Measurements from ENCODE around the gene PPARA.

PPARA gene

GRCh38 chr22:46238541-46238940, 88.2 kb downstream of the PPARA start:
- DNase-seq (ENCODE audit: low read depth) = no peak
- H3K4me3 ChIP-seq (replicated peaks; ENCODE audit: low read depth, low read length) = no peak overlapping the region
- no peak for TF ChIP-seq CTCF (IDR thresholded peaks at IDR 0.05; ENCODE audit: low read length, missing control alignments)

DNA sequence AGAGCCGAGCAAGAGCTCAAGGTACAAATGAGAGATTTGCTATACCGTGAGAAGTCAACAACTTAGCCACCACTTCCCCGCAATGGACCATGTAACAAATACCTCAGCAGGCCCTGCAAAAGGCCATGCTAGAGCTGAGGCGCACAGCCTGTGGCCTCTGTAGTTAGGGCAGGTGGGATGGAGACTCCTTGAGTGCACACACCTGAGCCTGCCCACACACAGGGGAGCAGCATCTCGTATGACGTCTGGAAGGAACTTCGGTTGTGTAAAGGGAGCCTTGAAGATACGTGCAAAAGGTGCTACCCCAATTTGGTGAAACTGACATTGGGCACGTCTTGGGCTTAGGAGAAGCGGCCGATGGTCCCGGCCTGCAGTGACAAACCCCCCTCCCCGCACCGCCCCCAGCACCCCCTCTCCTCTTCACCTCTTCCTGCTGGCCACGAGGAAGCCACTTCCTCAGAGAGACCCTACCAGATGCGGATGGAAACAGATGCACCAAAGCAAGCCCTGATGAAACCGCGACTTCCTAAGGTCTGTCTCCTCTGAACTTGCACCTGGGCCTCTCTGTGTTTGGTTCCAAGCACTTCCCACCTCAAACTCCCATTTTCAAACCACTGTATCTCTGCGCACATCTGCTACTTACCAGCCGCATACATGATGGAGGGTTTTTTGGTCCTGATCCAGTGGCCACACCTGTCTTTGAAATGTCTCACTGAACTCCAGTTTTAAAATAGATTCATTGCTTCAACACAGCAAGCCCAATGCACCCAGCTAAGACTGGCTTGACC, 89.1 kb downstream of the PPARA start:
- TF ChIP-seq CTCF (IDR thresholded peaks at IDR 0.05; ENCODE audit: low read length, missing control alignments) = no peak
- H3K4me3 ChIP-seq (replicated peaks; ENCODE audit: low read depth, low read length) = no peak overlapping the region
- no peak for DNase-seq (ENCODE audit: low read depth)

- TF ChIP-seq CTCF (IDR thresholded peaks at IDR 0.05; ENCODE audit: low read length, missing control alignments) = no peak
- H3K4me3 ChIP-seq (replicated peaks; ENCODE audit: low read depth, low read length) = no peak overlapping the region
- DNase-seq (ENCODE audit: low read depth) = no peak
Measured at GRCh38 chr22:46240073-46240472, 89.7 kb downstream of the PPARA start.

- DNase-seq (ENCODE audit: low read depth) = no peak
- no peak for TF ChIP-seq CTCF (IDR thresholded peaks at IDR 0.05; ENCODE audit: low read length, missing control alignments)
- no peak overlapping the region for H3K4me3 ChIP-seq (replicated peaks; ENCODE audit: low read depth, low read length)
Measured at GRCh38 chr22:46240506-46240905, 90.2 kb downstream of the PPARA start.

DNA sequence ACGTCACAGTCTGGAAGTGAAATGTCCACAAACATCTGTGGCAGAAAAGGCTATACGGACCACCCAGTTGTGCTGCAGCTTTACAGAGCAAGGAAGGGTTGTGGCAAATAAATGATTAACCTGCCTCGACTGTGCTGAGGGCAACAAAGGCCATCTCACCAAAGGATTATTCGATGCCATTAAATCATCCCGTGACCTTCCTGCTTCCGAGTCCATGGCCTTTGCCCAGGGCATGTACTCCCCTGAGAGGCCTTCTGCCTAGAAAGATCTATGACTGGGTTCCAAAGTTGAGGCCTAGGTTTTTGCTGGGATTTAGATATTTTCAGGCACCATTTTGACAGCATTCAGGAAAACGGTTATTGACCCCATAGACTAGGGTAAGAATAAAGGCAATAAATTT, 90.6 kb downstream of the PPARA start:
- no peak for DNase-seq (ENCODE audit: low read depth)
- TF ChIP-seq CTCF (IDR thresholded peaks at IDR 0.05; ENCODE audit: low read length, missing control alignments) = no peak
- H3K4me3 ChIP-seq (replicated peaks; ENCODE audit: low read depth, low read length) = no peak overlapping the region

DNA sequence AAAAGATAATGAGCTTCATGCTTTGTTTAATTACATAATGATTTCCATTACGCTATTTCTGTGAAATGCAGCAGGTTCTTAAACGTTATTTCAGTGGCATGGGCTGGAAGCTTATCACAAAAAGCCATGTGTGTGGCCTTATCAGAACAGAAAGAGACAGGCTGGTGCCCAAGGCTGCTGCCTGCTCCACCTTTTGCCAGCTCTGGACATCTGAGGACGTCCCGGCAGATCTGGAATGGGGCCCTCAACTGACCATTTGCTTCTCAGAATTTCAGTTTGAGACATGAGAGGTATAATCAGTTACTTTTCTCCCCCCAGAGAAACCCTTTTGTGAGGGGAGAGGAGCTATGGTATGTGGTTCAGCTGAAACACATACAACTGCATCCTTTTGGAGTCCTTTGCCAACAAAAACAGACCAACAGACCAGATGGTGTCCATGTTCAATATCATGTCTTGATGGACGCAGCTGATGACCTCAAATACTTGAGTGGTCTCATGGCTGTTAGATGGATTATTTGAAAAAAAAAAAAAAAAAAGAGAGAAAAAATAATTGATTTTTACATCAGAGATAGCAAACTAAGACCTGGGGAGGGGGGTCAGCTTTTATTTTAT, 91.2 kb downstream of the PPARA start:
- no peak for DNase-seq (ENCODE audit: low read depth)
- no peak for TF ChIP-seq CTCF (IDR thresholded peaks at IDR 0.05; ENCODE audit: low read length, missing control alignments)
- no peak overlapping the region for H3K4me3 ChIP-seq (replicated peaks; ENCODE audit: low read depth, low read length)

GRCh38 chr22:46242076-46242475, 91.8 kb downstream of the PPARA start:
- TF ChIP-seq CTCF (IDR thresholded peaks at IDR 0.05; ENCODE audit: low read length, missing control alignments) = no peak
- H3K4me3 ChIP-seq (replicated peaks; ENCODE audit: low read depth, low read length) = no peak overlapping the region
- no peak for DNase-seq (ENCODE audit: low read depth)
